Measurements from ENCODE around the gene MKRN2.
"Not testable (repeated sequence)": the region's sequence is repeated elsewhere in the genome, so short reads cannot be mapped to it uniquely, and the experiment has no call there.

MKRN2 gene

DNA sequence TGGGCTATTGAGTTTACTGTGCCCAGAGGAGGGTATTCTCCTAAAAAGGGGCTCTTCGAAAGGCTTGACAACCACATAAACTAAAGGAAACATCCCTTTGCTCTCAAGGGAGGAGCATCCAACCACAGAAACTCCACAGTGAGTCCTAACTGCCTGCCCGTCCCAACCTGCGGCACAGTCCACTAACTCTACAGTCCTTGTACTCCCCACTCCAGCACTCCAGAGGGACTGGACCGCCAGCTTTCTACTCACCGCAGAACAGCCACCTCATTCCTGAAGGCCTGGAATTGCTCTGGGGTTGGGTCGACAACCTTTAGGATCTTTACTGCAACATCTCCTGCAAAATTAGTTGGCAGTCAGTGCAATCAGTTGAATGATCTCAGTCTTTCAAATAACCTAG lies 34.6 kb downstream of the MKRN2 start:
- DNase-seq, result no peak

GRCh38 chr3:12591997-12592715 lies 35.3 kb downstream of the MKRN2 start:
- DNase-seq, result no peak

DNA sequence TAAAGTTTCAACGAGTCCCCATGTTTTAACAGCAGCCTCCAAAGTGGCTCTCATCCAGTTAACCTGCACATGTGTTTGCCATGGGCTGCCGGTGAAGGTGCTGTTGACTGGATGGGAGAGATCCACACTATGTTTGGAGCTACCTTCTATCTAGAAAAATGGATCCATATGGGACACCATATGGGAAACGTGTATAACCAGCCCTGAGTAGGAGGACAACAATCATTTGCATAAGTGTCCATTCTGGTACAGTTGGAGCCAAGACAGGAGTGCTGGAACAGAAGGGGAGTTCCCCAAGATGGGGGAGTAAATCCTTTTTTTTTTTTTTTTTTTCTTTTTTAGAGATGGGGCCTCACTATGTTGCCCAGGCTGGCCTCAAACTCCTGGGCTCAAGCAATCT lies 36.6 kb downstream of the MKRN2 start:
- DNase-seq, result no peak

- no peak for DNase-seq
Observed at GRCh38 chr3:12598890-12599289, 42.0 kb downstream of the MKRN2 start.

- DNase-seq, result no peak
Observed at GRCh38 chr3:12601072-12601471, 44.2 kb downstream of the MKRN2 start.

DNA sequence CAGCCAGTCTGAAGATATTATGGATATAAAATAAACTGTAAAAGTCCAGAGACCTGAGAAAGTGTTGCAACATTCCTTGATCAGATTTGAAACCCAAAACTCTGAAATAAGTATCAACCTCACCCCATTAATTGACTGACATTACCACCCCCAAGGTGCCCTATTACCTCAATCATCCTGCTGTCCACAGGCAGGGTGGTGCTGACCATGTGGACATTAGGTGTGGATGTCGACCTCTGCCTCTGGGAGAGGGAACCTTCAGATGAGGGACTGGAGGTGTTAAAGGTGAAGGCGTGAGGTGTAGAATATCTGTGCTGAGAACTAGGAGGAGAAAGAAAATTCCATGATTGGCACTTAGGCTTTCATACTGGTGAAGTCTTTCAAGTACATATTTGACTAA lies 47.1 kb downstream of the MKRN2 start:
- no peak for DNase-seq

- no peak for DNase-seq
Observed at GRCh38 chr3:12608376-12608775, 51.5 kb downstream of the MKRN2 start.

- DNase-seq, result no peak
Observed at GRCh38 chr3:12611117-12611516, 54.2 kb downstream of the MKRN2 start.

DNA sequence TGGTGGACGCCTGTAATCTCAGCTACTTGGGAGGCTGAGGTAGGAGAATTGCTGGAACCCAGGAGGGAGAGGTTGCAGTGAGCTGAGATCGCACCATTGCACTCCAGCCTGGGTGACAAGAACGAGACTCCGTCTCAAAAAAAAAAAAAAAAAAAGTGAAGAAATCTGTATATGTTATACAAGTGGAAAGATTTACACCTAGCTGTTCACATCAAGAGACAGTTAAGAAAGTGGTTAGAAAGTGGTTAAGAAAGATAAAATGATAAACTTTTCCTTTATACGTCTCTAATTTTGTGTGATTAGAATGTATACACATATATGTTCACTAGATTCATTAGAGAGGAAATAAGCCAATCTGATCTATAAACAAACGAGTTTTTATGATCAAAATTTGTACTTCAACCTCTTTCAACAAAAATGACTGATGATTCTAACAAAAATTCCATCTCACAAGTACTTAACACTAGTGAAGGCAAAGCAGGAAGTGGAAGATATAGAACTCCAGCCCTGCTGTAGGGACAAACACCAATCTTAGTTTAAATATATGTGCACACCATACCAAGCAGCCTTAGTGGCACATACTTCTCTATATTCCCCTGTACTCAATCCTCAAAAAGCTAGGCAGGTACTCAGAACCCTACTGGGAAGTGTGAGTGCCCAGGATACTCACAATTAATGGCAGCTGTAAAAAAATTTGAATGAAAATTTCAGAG lies 55.8 kb downstream of the MKRN2 start:
- no peak for DNase-seq

GRCh38 chr3:12613250-12613649 lies 56.4 kb downstream of the MKRN2 start:
- DNase-seq, result no peak

GRCh38 chr3:12615266-12615665 lies 58.4 kb downstream of the MKRN2 start:
- DNase-seq, result no peak

DNA sequence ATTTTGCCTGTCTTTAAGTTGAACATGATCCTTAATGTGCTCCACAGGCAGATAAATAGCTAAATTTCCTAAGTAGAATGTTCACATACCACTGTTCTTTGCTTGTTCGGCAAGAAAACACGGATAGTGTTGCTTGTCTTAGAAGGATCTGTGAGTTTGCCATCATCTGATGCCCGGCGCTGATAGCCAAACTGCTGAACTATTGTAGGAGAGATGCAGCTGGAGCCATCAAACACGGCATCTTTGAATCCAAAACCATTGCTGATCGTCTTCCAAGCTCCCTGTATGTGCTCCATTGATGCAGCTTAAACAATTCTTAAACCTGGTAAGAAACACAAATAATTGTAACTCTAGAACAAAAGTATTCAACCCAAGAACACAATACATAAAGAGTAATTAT lies 61.5 kb downstream of the MKRN2 start:
- no peak for DNase-seq

DNA sequence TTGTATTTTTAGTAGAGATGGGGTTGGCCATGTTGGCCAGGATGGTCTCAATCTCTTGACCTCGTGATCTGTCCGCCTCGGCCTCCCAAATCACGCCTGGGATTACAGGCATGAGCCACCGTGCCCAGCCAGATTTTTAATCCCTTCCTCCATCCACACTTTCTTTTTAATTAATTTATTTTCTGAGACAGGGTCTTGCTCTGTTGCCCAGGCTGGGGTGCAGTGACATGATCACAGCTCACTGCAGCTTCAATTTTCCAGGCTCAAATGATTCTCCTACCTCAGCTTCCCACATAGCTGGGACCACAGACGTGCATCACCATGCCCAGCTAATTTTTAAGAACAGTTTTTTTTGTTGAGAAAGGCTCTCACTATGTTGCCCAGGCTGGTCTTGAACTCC lies 63.4 kb downstream of the MKRN2 start:
- no peak for DNase-seq

GRCh38 chr3:12620729-12621128 lies 63.8 kb downstream of the MKRN2 start:
- DNase-seq, result no peak

DNA sequence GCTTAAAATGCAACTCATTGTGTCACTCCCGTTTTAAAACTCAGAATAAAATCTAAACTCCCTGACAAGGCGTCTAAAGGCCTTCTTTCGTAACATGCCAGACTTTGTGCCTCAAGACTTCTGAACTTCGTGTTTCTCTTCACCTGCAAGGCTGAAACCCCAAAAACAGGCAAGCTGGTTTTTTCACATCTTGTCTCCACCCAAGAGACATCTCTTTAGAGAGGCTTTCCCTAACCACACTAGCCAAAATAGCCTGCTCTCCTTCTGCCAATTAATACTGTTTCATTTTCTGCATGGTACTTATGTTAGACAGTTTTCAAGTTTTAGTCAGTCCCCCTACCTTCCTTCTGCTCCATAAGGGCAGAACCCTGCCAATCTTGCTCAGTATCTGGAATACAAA lies 65.4 kb downstream of the MKRN2 start:
- no peak for DNase-seq

DNA sequence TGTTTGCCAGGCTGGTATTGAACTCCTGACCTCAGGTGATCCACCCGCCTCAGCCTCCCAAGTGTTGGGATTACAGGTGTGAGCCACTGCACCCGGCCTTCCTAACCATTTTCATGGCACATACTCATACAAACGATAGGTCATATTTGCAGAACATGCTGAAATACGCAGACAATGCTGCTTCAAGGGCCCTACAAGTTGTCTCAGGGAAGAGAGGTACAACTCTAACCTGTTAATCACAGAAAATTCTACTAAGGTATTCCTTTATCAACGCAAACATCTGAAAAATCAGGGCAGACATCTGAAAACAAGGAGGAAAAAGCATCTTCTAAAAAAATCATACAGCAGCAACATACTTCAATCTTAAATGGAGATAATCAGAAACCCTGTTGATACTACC lies 67.2 kb downstream of the MKRN2 start:
- no peak for DNase-seq

DNA sequence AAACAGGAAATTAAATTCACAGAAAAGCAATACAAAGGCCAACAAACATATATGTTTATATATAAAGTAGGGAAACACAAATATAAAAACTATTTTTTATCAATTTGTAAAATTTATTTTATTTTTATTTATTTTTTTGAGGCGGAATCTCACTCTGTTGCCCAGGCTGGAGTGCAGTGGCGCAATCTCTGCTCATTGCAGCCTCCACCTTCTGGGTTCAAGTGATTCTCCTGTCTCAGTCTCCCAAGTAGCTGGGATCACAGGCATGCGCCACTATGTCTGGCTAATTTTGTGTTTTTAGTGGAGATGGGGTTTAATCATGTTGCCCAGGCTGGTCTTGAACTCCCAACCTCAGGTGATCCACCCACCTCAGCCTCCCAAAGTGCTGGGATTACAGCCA lies 68.1 kb downstream of the MKRN2 start:
- not testable (repeated sequence) for DNase-seq

GRCh38 chr3:12627370-12627769 lies 70.5 kb downstream of the MKRN2 start:
- DNase-seq, result no peak

DNA sequence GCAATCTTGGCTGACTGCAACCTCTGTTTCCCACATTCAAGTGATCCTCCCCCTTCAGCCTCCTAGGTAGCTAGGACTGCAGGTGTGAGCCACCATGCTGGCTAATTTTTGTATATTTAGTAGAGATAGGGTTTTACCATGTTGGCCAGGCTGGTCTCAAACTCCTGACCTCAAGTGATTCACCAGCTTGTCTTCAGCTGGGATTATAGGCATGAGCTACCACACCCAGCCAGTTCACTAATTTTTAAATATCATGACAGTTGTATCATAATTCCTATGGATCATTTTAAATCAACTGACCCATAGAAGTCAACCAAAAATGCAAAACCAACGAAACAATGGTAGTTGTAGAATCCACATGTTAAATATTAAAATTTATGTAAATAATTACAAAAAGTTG lies 71.9 kb downstream of the MKRN2 start:
- no peak for DNase-seq

DNA sequence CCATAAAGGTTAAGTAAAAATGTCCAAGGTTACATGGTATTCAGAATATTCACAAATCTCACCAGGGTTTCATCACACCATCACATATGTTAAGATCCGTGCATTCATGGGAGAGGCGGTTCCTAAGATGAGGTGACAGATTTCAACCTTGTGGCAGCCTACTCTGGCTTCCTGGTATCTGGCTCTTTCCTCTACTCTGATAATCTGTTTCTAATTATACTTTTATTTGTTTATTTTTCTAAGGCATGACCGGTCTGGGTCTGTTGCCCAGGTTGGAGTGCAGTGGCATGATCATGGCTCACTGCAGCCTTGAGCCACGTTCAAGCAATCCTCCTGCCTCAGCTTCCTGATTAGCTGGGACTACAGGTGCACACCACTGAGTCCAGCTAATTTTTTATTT lies 72.7 kb downstream of the MKRN2 start:
- DNase-seq, result peak; percentile 2

- DNase-seq, result no peak
Observed at GRCh38 chr3:12630292-12630691, 73.4 kb downstream of the MKRN2 start.

DNA sequence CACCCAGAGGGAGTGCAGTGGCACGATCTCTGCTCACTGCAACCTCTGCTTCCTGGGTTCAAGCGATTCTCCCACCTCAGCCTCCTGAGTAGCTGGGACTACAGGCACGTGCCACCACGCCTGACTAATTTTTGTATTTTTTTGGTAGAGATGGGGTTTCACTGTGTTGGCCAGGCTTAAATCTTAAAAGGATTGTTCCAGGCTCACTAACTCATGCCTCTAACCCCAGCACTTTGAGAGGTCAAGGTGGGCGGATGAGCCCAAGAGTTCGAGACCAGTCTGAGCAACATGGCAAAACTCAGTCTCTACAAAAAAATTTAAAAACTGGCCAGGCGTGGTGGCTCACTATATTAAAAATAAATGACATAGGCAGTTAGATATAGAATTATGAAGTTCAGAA lies 74.0 kb downstream of the MKRN2 start:
- DNase-seq, result not testable (repeated sequence)

DNA sequence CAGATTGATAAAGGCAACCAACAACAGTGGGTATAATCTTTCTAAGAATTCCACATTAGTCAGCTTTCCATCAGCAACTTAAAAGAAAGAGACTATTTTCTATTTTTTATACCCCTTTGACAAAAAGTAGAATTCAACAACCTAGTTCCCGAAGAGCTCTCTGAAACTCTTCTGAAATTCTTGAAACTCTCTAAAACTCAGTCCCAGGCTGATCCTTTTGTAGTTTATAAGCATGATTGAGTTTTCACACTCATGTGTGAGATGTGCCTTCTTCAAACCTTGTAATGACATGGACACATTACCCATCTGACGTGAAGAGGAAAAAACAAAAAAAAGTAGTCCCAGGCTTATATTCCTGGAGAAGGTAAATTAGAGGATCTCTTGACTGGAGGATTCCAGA lies 75.6 kb downstream of the MKRN2 start:
- DNase-seq, result no peak

GRCh38 chr3:12633108-12633507 lies 76.2 kb downstream of the MKRN2 start:
- no peak for DNase-seq

All from NCI-H526 treated with DMSO at 0.1 percent for 48 hours (cell line).